ENCODE results near the gene ALPG. TPM values are rescaled to one million over a fixed set of nuclear protein-coding genes. Genes with fewer than 3 reads are reported as not detected.
A peak's percentile ranks its signal among the peaks of the same experiment; 100 is the strongest.

ALPG gene
- total and polyA plus RNA-seq, 2 of the 13 experiments (the other 11 are each of a cell fraction or from before 2014, with no cell fraction given), result not detected

DNA sequence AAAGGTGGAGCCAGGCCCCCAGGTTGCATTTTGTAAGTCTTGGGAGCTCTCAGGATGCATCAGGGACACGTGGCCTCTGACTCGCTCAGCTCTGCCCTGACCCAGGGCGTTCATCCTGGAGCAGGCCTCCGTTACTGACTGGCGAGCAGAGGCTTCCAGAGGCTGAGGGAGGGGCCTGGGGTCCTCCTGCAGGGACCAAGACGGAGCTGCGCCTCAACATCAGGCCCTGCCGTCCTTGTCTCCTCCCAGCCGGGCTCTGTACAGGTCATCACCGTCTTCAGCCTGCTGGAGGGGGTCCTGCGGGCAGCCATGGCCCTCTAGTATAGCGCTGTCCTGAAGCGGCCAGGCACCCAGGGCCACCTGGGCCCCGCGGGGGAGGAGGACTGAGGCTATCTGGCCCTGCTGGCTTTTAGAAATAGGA is 38.3 kb upstream of the ALPG start:
- Histone ChIP-seq H4K20me1 (ENCODE audit: insufficient read depth, low read length) (no peaks in the 10 kb centered on the region; the same call in 1 of the 2 replicates), H2AFZ (ENCODE audit: low read length) (no peak overlapping the region), H3K79me2 (ENCODE audit: insufficient read depth, low read length) (no peaks in the 10 kb centered on the region), H3K9me3 (ENCODE audit: low read length) (no peaks in the 10 kb centered on the region), H3K4me2 (ENCODE audit: low read depth, low read length) (peak overlapping the region; percentile 34; the same call in 1 of the 2 replicates), H3K27ac (ENCODE audit: extremely low read length, insufficient read depth, low read length) (no peak overlapping the region), H3K9ac (ENCODE audit: insufficient read depth, low read depth, low read length) (no peak overlapping the region), H3K36me3 (replicated peaks in 1 of 2; ENCODE audit: control insufficient read depth in 1 of 2, insufficient read depth in 2 of 2, low read length in 2 of 2) (no peaks in the 10 kb centered on the region), H3K4me1 (ENCODE audit: insufficient read depth, low read length) (peaks cover 43% of the 10 kb centered on the region), H3K4me3 (replicated peaks in 1 of 3; ENCODE audit: insufficient read depth in 1 of 3, low read depth in 2 of 3, low read length in 3 of 3) (peak overlapping the region in 1 of 3 experiments; percentile 22; a peak in 1 of 6 replicates), H3K27me3 (ENCODE audit: control insufficient read depth in 1 of 2, insufficient read depth in 2 of 2, low read length in 2 of 2) (peaks cover 0 to 28% of the 10 kb centered on the region in 2 experiments; a peak in 3 of 5 replicates)
- intact Hi-C loops (cut with micrococcal nuclease; ENCODE audit: unreplicated experiment), result no loop called here
- in situ Hi-C loops (cut with HindIII; ENCODE audit: extremely low pct_ligation_motif_present, low pct_unique_long_range_greater_than_20kb), result no loop called here
- 0 out of 3 replicates have a peak, but pooled peaks have one; percentile 4 for ATAC-seq
- DNase-seq (ENCODE audit: low spot score), result no peak
- no TSS peak for BruUV-seq (replicated peaks)
- WGBS (ENCODE audit: low lambda C conversion rate), result 38% methylated on average over 8 of the region's 15 CpGs
- ChIA-PET CTCF (ENCODE audit: low intra/inter-chr PET ratio, low total read pairs) (no interaction called here), POLR2A (no interaction called here)
- no peak for FAIRE-seq
- TF ChIP-seq ZNF616 (CRISPR knock-in tag; IDR thresholded peaks at IDR 0.05; ENCODE audit: low read depth) (0 out of 2 replicates have a peak, but pooled peaks have one; percentile 45), NBN (conservative IDR thresholded peaks at IDR 0.05) (no peak), HMGA1 (CRISPR knock-in tag; conservative IDR thresholded peaks at IDR 0.05) (no peak), ARNTL (CRISPR knock-in tag; IDR thresholded peaks at IDR 0.05) (0 out of 2 replicates have a peak, but pooled peaks have one; percentile 3), ZNF121 (CRISPR knock-in tag; IDR thresholded peaks at IDR 0.05) (no peak), SALL1 (CRISPR knock-in tag; IDR thresholded peaks at IDR 0.05) (peak; percentile 4; the same call in 1 of the 2 replicates), NONO (IDR thresholded peaks at IDR 0.05) (no peak), NONO (CRISPR knock-in tag; conservative IDR thresholded peaks at IDR 0.05) (0 out of 2 replicates have a peak, but pooled peaks have one; percentile 30)
- TF ChIP-seq, protein P1, sequence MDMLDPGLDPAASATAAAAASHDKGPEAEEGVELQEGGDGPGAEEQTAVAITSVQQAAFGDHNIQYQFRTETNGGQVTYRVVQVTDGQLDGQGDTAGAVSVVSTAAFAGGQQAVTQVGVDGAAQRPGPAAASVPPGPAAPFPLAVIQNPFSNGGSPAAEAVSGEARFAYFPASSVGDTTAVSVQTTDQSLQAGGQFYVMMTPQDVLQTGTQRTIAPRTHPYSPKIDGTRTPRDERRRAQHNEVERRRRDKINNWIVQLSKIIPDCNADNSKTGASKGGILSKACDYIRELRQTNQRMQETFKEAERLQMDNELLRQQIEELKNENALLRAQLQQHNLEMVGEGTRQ (IDR thresholded peaks at IDR 0.05; ENCODE audit: low read depth, low read length), result no peak; the same call in 1 of the 2 replicates
- TF ChIP-seq, protein P1 (CRISPR knock-in tag; IDR thresholded peaks at IDR 0.05; ENCODE audit: borderline replicate concordance), result 0 out of 2 replicates have a peak, but pooled peaks have one; percentile 37
- TF ChIP-seq, protein P2, sequence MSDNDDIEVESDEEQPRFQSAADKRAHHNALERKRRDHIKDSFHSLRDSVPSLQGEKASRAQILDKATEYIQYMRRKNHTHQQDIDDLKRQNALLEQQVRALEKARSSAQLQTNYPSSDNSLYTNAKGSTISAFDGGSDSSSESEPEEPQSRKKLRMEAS (IDR thresholded peaks at IDR 0.05), result peak; percentile 27; the same call in 1 of the 2 replicates
- TF ChIP-seq, protein P3, sequence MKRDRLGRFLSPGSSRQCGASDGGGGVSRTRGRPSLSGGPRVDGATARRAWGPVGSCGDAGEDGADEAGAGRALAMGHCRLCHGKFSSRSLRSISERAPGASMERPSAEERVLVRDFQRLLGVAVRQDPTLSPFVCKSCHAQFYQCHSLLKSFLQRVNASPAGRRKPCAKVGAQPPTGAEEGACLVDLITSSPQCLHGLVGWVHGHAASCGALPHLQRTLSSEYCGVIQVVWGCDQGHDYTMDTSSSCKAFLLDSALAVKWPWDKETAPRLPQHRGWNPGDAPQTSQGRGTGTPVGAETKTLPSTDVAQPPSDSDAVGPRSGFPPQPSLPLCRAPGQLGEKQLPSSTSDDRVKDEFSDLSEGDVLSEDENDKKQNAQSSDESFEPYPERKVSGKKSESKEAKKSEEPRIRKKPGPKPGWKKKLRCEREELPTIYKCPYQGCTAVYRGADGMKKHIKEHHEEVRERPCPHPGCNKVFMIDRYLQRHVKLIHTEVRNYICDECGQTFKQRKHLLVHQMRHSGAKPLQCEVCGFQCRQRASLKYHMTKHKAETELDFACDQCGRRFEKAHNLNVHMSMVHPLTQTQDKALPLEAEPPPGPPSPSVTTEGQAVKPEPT (CRISPR knock-in tag; IDR thresholded peaks at IDR 0.05; ENCODE audit: low read depth), result no peak
- TF ChIP-seq, protein P4, sequence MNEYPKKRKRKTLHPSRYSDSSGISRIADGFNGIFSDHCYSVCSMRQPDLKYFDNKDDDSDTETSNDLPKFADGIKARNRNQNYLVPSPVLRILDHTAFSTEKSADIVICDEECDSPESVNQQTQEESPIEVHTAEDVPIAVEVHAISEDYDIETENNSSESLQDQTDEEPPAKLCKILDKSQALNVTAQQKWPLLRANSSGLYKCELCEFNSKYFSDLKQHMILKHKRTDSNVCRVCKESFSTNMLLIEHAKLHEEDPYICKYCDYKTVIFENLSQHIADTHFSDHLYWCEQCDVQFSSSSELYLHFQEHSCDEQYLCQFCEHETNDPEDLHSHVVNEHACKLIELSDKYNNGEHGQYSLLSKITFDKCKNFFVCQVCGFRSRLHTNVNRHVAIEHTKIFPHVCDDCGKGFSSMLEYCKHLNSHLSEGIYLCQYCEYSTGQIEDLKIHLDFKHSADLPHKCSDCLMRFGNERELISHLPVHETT (CRISPR knock-in tag; conservative IDR thresholded peaks at IDR 0.05), result no peak
- TF ChIP-seq, protein P5, sequence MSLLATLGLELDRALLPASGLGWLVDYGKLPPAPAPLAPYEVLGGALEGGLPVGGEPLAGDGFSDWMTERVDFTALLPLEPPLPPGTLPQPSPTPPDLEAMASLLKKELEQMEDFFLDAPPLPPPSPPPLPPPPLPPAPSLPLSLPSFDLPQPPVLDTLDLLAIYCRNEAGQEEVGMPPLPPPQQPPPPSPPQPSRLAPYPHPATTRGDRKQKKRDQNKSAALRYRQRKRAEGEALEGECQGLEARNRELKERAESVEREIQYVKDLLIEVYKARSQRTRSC (CRISPR knock-in tag; IDR thresholded peaks at IDR 0.05; ENCODE audit: low read depth), result no peak

Measured in HepG2 (cell line).